Stimulated activated CD8-positive, alpha-beta memory T cell treated with anti-CD3 and anti-CD28 coated beads, Interleukin-2, amount 100 ng/mL, for 1 hour (primary cell): Measurements from ENCODE around the gene CHRNA4.

Experiments
- DNase-seq, 2 donors: peaks; one replicate each; pipeline ENCODE4 v3.0.0-alpha.2; 2020; ENCODE audit warnings: low read depth in 2 of 2

Gene CHRNA4

GRCh38 chr20:63321148-63321831 lies 39.9 kb downstream of the CHRNA4 start:
- DNase-seq: no peak

DNA sequence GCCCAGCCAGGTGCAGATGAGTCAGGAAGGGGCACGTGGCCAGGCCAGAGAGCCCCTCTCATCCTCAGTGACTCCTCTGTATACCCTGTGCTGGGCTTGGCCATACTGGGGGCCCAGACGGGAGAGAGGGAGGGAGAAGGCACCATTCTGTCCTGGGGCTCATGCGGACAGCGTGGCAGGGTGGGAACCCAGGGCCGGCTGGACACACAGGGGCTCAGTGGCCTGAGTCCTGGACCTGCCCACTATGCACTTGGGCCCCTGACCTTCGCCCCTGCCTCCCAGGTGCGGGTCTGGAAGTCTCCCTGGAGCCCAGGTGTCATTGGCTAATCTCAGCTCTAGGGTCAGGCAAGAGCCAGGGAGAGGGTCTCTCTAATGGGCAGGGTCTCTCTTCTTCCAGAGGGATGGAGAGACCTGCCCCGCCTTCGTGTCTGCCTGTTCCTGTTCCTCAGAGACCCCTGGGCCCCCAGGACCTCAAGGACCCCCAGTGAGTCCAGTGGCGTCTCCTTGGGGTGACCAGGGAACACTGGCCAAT lies 40.5 kb downstream of the CHRNA4 start:
- DNase-seq: no peak

DNA sequence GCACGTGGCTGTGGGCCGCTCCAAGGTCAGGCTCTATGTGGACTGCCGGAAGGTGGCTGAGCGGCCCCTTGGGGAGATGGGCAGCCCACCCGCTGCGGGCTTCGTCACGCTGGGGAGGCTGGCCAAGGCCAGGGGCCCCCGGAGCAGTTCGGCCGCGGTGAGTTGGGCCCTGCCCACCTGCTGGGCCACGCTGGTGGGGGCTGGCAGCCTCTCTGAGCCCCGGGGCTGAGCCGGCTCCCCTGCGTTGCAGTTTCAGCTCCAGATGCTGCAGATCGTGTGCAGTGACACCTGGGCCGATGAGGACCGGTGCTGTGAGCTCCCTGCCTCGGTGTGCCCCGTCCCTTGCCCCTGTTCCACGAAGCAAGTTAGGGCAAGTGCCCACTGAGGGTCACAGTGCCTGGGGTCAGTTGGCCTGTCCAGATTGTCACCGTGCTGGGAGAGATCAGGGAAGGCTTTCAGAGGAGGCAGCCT lies 41.1 kb downstream of the CHRNA4 start:
- DNase-seq: no peak

DNA sequence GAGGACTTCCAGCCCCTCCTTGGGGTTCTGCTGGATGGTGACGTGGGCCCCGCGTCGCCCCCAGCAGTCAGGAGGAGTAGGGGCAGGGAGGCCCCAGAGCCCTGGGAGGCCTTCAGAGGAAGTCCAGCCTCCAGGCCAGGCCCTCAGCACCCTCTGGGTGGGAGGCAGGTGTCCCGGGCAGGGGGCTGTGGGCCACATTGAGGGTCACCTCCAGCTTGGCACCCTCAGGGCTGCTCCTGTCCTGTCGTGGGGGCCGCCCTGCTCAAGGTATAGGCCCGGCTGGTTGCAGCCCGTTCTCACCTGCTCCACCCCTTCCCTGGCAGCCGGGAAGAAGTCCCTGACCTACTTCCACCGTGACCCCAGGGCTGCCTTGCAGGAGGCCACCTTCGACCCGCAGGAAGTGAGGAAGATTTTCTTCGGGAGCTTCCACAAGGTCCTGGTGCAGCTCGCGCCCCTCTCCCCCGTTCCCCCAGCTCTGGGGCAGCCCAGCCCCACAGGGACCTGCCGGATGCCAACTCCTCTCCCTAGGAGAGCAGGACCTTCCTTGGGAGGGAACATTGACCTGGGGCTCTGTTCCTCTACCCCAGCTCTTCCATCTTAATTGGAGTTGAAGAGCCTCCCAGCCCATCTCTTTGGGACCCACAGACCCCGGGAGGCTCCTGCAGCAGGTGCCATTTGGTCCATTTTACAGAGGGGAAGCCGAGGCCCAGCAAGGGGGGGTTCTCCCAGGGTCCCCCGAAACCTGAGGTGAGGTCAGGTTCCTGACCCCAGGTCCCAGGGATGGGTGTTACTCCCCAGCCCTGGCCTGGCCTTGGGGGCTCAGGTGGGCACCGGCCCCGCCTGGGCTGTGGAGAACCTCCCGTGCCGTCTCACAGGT lies 41.7 kb downstream of the CHRNA4 start:
- no peak for DNase-seq

DNA sequence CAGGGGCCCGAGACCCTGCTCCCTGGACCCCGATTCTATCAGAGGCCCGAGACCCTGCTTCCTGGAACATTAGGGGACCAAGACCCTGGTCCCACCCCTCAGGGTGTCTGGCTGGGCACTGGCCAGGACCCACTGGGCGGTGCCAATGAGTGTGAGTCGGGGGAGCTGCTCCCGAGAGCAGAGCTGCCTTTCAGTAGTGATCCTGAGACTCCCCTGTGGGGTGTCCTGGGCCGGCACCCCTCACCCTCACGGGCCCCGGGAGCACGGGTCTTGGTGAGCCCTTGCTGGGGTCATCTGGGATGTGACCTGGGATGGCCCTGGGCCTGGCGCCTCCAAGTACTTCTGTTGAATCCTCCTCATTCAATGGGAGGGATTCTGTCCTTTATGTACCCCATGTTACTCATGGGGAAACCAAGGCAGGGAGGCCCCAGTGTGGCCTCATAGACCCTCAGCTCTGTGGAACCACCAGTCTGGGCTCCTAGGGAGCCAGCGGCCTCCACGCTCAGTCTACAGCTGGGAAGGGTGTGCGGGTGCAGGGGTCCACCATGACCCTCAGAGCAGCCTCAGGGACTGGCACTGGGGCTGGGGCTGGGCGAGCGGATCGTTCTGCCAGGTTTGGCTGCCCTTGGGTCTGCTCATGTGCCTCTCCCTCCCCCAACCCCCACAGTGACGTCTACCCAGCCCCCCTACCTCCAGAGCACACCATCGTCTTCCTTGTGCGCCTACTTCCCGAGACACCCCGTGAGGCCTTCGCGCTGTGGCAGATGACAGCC lies 42.6 kb downstream of the CHRNA4 start:
- DNase-seq: no peak

DNA sequence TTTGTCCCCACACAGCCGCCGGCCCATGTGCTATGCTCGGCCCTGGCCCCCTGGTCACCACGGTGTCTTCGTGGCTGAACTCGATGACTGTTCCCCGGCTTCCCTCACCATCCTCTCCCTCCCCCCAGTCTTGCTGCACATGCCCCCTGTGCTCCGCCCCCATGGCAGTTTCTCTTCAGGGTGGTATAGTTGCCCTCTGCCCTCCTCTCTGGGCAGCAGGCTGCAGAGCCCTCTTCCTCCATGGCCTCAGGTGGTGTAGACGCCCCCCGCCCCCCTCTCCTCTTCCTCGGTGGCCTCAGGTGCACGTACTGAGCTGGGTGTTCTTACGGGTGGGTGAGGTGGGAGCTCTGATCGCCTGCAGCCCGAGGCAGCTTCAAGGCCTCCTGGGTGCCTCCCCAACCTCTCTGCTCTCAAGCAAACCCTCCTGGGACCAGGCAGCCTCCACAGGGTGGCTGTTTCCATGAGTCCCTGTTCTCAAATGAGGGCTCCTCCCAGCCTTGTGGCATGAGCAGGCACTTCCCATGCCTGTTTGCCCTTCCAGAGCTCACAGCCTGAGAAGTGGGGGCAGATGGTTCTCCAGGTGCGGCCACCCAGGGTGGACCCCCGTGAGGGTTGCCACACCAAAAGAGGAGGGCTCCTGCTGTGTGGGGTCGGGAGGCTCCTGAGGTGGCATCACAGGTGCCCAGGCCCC lies 43.4 kb downstream of the CHRNA4 start:
- no peak for DNase-seq

- DNase-seq: no peak
Observed at GRCh38 chr20:63317061-63317460, 44.1 kb downstream of the CHRNA4 start.

DNA sequence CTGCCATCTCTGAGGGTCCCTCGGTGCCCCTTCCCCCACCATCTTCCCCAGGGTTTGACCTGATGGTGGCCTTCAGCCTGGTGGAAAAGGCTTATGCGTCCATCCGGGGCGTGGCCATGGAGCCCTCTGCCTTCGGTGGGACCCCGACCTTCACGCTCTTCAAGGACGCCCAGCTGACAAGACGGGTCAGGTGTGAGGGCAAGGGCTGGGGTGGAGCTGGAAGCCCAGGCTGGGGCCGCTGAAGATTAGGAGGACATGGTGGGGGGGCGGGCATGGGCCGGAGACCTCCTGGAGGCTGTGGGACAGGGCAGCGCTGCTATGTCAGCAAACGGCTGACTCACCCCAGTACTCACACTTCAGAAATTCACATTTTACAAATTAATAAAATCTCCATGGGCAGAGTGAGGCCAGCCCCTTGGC lies 44.6 kb downstream of the CHRNA4 start:
- no peak for DNase-seq

GRCh38 chr20:63315731-63316491 lies 45.2 kb downstream of the CHRNA4 start:
- DNase-seq: no peak

DNA sequence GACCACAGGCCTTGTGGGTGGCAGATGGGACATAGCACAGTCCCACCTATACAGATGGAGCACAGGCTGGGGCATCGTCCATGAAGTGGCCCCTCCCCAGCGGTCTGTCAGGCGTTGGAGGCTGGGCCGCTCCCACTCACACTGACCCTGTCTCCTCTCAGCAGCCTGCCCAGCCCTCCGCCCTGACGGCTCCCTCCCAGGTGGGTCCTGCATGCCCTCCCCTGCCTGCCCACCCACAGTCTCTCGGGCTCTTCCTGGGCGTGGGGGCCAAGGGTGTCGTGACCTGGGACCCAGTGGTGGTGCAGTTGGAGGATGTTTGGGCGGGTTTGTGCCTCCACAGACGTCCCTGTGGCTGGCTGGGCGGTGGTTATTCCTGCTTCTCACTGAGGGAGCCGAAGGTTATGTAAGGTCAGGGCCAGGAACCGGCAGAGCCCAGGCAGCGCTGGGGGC lies 45.9 kb downstream of the CHRNA4 start:
- no peak for DNase-seq

DNA sequence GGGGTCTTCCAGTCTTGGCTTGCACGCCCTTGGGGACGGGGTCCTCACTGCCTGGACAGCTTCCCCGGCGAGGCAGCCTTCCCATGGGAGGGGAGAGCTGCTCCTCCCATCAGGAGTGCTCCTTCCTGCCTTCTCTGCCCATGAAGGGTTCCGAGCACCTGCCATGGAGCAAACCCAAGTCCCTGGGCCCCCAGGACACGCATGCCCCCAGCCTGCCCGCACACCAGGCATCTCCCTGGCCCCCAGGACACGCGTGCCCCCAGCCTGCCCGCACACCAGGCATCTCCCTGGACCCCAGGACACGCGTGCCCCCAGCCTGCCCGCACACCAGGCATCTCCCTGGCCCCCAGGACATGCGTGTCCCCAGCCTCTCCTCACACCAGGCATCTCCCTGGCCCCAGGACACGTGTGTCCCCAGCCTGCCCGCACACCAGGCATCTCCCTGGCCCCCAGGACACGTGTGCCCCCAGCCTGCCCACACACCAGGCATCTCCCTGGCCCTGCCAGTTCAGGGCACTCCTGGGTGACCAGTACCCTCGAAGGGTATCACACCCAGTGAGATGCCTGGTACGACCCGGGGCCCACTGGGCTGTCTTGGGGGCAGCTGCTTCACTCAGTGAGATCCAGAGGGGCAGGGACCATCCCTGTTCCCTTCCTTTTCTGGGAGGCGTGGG lies 46.4 kb downstream of the CHRNA4 start:
- no peak for DNase-seq

DNA sequence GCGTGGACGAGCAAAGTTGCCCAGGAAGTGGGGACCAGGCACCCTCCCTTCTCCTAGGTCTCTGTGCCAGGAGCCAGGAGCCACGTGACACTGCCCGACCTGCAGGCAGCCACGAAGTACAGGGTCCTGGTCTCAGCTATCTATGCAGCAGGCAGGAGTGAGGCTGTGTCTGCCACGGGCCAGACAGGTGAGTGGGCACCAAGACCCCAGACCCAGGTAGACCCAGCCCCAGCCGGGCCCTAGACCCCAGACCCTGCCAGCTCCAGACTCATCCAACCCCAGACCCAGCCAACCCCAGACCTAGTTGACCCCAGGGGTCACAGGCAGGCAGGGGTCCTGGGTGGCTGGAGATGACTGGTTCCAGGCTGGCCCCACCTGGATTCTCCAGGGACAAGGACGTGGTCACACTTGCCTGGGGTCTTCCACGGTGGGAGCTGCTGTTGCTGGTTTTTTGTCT lies 47.1 kb downstream of the CHRNA4 start:
- no peak for DNase-seq

GRCh38 chr20:63313349-63314014 lies 47.7 kb downstream of the CHRNA4 start:
- DNase-seq: no peak

DNA sequence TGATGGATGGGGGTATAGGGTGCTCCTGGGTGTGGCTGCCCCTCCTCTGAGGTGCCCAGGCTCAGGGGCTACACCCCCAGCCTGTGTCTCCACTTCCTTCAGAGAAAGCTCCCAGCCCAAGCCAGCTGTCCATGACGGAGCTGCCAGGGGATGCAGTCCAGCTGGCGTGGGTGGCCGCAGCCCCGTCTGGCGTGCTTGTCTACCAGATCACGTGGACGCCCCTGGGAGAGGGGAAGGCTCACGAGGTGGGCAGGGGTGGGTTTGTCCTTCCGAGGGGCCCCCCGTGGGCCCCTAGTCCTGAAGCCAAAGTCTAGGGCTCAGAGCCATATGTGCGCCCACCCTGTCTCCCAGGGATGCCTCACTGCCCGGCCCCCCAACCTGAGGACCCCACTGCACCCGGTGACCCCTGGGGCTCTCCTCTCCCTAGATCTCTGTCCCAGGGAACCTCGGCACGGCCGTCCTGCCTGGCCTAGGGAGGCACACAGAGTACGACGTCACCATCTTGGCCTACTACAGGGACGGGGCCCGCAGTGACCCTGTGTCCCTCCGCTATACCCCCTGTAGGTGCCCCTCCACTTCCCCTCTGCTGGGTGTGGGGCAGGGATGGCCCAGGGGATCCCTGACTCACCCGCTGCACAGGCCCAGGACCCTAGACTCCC lies 48.3 kb downstream of the CHRNA4 start:
- DNase-seq: no peak

GRCh38 chr20:63312273-63312672 lies 48.9 kb downstream of the CHRNA4 start:
- DNase-seq: no peak

GRCh38 chr20:63311833-63312243 lies 49.3 kb downstream of the CHRNA4 start:
- no peak for DNase-seq

DNA sequence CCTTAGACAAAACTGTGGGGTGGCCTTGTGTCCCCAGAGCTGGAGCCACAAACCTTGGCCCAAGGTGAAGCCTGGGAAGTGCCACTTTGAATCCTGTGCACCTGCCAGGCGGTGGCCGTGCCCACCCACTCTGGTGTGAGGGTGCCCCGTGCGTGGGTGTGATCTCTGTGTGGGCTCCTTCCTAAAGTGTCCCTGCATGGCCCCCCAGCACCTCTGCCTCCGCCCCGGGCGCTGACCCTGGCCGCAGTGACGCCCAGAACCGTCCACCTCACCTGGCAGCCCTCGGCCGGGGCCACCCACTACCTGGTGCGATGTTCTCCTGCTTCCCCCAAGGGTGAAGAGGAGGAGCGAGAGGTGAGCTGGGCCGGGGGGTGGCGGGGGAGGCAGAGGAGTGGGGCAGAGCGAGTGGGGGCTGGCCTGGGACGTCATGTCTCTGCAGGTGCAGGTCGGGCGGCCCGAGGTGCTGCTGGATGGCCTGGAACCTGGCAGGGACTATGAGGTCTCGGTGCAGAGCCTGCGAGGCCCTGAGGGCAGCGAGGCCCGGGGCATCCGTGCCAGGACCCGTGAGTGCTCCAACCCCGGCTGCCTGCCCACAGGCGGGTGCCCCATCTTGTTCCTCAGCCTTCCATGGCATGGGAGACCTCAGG lies 49.8 kb downstream of the CHRNA4 start:
- DNase-seq: no peak

DNA sequence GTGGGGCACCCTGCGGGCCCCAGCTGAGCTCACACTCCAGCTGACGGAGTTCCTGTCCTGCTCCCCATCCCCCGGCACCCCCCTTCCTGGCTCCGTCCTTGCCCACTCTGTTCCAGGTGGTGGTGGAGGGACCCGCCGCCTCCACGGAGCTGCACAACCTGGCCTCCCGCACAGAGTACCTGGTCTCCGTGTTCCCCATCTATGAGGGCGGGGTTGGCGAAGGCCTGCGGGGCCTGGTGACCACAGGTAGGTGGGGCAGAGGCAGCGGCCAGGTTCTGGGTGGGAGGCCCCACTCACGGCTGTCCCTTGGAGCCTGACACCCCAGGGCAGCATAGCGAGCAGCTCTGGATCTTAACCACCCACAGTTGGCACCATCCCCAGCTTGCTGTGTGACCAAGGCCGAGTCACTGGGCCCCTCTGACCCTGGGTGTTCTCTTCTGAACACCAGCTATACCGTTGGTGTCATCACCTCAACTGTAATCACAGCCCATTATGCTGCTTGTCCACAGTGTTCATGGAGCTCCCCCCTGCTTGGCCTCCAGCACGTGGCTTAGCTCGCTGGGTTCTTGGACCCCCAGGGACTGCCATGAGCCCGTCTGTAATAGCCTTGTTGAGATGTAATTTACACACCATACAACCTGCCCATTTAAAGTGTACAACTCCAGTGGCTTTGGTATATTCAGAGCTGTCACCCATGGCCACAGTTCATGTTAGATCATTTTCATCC lies 50.7 kb downstream of the CHRNA4 start:
- DNase-seq: no peak
